SJCRH30 (cell line): ENCODE results near the gene MYMX. TPM values are rescaled to one million over a fixed set of nuclear protein-coding genes. Genes with fewer than 3 reads are reported as not detected.
"Not testable (repeated sequence)": the region's sequence is repeated elsewhere in the genome, so short reads cannot be mapped to it uniquely, and the experiment has no call there.

Experiments used
- DNase-seq, 2 experiments: peaks; one replicate each; pipeline ENCODE4 v3.0.0-alpha.2; 2015 to 2020
- H3K27ac ChIP-seq: fragments of 250-450 bp; sonication (Bioruptor Pico); 2 replicates; pipeline ENCODE4 v1.5.1; 2020; ENCODE audit warnings: mild to moderate bottlenecking, moderate library complexity
- H3K27me3 ChIP-seq: fragments of 250-450 bp; sonication (Bioruptor Pico); 2 replicates; pipeline ENCODE4 v1.5.1; 2020; ENCODE audit warnings: mild to moderate bottlenecking, moderate library complexity
- H3K36me3 ChIP-seq: fragments of 250-450 bp; sonication (Bioruptor Pico); 2 replicates; pipeline ENCODE4 v1.5.1; 2020; ENCODE audit warnings: mild to moderate bottlenecking, moderate library complexity
- H3K4me1 ChIP-seq: fragments of 250-450 bp; sonication (Bioruptor Pico); 2 replicates; pipeline ENCODE4 v1.5.1; 2020; ENCODE audit warnings: mild to moderate bottlenecking, moderate library complexity
- H3K4me3 ChIP-seq: fragments of 250-450 bp; sonication (Bioruptor Pico); 2 replicates; pipeline ENCODE4 v1.5.1; 2020; ENCODE audit warnings: mild to moderate bottlenecking, moderate library complexity
- H3K9me3 ChIP-seq: fragments of 250-450 bp; sonication (Bioruptor Pico); replicated peaks from 2 replicates; pipeline ENCODE4 v1.5.1; 2020; ENCODE audit warnings: mild to moderate bottlenecking, moderate library complexity
- total RNA-seq: library from RNA; depleted of rRNA; stranded (reverse); fragments of >200 nt; shearing (Covaris generic); gene quantifications from 2 replicates; pipeline ENCODE4 v1.2.3, GENCODE V29; 2014

MYMX gene
- total RNA-seq, 1 experiment from 2014 or later: 106 TPM

DNA sequence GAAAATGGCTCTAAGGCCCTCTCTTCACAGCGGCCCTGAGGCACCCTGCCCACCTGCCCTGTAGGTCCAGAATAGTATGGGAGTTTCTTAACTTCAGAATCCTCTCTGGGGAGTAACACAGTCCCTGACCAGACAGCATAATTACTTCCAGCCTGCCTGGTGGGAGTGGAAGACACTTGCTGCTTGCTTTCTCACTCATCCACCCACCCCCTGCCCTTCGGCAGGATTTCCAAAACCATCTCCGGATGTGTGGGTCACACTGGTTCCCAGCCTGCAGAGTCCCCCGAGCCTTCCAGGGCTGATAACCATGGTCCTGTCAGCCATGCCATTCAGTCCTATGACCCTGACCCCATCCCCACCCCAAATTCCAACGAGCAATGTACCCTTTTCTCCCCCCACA, 12.1 kb downstream of the MYMX start:
- Histone ChIP-seq H3K27ac (no peak overlapping the region), H3K4me3 (no peak overlapping the region), H3K4me1 (peaks cover 26% of the 10 kb centered on the region), H3K27me3 (no peaks in the 10 kb centered on the region), H3K36me3 (peaks cover 26% of the 10 kb centered on the region; the same call in 1 of the 2 replicates), H3K9me3 (no peaks in the 10 kb centered on the region)
- DNase-seq: no peak

DNA sequence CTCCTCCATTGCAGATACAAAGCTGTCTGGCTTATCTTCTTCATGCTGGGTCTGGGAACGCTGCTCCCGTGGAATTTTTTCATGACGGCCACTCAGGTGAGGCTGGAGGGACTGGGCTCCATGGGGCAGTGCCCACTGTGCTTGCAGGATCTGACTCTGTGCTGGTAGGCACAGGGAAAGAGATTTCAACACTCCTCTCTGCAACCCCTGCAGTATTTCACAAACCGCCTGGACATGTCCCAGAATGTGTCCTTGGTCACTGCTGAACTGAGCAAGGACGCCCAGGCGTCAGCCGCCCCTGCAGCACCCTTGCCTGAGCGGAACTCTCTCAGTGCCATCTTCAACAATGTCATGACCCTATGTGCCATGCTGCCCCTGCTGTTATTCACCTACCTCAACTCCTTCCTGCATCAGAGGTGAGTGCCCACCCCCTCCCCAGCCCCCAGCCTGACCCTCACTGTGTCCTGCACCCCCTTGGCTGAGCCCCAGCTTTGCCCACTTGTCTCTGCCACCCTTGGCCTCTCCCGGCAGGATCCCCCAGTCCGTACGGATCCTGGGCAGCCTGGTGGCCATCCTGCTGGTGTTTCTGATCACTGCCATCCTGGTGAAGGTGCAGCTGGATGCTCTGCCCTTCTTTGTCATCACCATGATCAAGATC, 12.8 kb downstream of the MYMX start:
- Histone ChIP-seq H3K27ac (no peak overlapping the region), H3K4me1 (peaks cover 24% of the 10 kb centered on the region), H3K27me3 (no peaks in the 10 kb centered on the region), H3K36me3 (peaks cover 29% of the 10 kb centered on the region), H3K9me3 (no peaks in the 10 kb centered on the region), H3K4me3 (no peak overlapping the region)
- no peak for DNase-seq

DNA sequence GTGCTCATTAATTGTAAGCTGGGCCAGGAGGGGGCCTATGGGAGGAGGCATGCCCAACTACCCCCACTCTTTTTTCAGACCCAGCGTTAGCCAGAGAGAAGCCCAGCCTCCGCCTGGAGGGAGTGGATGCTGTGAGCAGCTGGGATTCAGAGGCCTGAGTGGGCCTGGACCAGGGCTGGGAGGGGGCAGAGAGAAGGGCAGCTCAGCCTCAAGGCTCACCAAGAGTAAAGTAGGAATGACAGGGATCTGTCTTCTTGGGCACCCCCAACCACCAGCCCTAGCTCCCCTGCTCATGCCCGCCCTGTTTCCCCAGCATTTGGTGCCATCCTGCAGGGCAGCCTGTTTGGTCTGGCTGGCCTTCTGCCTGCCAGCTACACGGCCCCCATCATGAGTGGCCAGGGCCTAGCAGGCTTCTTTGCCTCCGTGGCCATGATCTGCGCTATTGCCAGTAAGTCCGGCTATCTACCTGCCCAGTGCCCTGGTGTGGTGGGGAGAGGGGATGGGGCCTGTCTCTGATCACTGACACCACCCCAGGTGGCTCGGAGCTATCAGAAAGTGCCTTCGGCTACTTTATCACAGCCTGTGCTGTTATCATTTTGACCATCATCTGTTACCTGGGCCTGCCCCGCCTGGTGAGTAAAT, 13.4 kb downstream of the MYMX start:
- Histone ChIP-seq H3K36me3 (peaks cover 34% of the 10 kb centered on the region), H3K27ac (no peak overlapping the region), H3K27me3 (no peaks in the 10 kb centered on the region), H3K9me3 (no peaks in the 10 kb centered on the region), H3K4me3 (no peak overlapping the region), H3K4me1 (peaks cover 18% of the 10 kb centered on the region)
- DNase-seq: no peak

DNA sequence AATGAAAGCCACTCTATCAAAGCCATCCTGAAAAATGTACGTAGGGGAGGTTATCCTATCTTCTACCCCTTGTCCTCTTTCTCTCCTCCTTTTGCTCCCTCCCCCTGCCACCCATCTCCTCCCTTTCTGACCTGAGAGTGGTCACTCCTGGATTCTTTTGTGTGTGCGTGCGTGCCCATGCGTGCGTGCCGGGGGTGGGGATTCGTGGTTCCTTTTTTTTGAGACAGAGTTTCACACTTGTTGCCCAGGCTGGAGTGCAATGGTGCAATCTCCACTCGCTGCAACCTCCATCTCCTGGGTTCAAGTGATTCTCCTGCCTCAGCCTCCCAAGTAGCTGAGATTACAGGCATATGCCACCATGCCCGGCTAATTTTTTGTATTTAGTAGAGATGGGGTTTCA, 14.7 kb downstream of the MYMX start:
- H3K27me3 ChIP-seq, H3K27ac ChIP-seq, DNase-seq, H3K4me1 ChIP-seq, H3K4me3 ChIP-seq, H3K9me3 ChIP-seq: not testable (repeated sequence)
- H3K36me3 ChIP-seq: peaks cover 34% of the 10 kb centered on the region

DNA sequence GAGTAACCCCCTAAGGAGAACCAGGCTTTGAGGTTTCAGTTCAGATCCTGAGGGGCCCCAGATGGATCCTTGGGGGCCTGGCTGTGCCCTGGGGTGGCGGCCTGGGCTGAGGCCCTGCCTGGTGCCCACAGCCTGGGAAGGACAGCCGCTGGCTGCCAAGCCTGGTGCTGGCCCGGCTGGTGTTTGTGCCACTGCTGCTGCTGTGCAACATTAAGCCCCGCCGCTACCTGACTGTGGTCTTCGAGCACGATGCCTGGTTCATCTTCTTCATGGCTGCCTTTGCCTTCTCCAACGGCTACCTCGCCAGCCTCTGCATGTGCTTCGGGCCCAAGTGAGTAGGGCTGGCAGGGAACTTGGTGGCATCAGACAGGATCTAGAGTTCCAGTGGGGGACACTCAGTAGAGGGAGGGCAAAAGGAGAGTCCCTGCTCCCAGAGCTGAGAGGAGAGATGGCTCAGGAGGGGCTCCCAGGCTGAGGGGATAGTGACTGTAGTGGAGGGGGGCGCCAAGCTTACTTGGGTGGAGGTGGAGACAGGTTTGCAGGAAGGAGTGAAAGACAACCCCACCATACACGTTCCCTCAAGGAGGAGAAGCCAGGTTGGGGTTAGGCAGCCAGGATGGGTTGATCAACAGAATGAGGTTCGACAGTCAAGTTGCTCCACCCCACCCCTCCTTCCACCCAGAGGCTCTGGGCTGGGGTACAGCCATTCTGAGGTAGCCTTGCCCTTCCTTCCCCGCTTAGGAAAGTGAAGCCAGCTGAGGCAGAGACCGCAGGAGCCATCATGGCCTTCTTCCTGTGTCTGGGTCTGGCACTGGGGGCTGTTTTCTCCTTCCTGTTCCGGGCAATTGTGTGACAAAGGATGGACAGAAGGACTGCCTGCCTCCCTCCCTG, 16.2 kb downstream of the MYMX start:
- H3K4me3 ChIP-seq: no peak overlapping the region
- H3K27ac ChIP-seq: no peak overlapping the region
- no peaks in the 10 kb centered on the region for H3K27me3 ChIP-seq
- peaks cover 34% of the 10 kb centered on the region for H3K36me3 ChIP-seq
- peaks cover 6% of the 10 kb centered on the region for H3K4me1 ChIP-seq
- H3K9me3 ChIP-seq: no peaks in the 10 kb centered on the region
- DNase-seq: no peak

DNA sequence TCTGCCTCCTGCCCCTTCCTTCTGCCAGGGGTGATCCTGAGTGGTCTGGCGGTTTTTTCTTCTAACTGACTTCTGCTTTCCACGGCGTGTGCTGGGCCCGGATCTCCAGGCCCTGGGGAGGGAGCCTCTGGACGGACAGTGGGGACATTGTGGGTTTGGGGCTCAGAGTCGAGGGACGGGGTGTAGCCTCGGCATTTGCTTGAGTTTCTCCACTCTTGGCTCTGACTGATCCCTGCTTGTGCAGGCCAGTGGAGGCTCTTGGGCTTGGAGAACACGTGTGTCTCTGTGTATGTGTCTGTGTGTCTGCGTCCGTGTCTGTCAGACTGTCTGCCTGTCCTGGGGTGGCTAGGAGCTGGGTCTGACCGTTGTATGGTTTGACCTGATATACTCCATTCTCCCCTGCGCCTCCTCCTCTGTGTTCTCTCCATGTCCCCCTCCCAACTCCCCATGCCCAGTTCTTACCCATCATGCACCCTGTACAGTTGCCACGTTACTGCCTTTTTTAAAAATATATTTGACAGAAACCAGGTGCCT, 16.9 kb downstream of the MYMX start:
- no peak for DNase-seq
- Histone ChIP-seq H3K36me3 (peaks cover 34% of the 10 kb centered on the region), H3K4me3 (no peak overlapping the region), H3K9me3 (no peaks in the 10 kb centered on the region), H3K27me3 (no peaks in the 10 kb centered on the region), H3K4me1 (peaks cover 6% of the 10 kb centered on the region), H3K27ac (no peak overlapping the region)

DNA sequence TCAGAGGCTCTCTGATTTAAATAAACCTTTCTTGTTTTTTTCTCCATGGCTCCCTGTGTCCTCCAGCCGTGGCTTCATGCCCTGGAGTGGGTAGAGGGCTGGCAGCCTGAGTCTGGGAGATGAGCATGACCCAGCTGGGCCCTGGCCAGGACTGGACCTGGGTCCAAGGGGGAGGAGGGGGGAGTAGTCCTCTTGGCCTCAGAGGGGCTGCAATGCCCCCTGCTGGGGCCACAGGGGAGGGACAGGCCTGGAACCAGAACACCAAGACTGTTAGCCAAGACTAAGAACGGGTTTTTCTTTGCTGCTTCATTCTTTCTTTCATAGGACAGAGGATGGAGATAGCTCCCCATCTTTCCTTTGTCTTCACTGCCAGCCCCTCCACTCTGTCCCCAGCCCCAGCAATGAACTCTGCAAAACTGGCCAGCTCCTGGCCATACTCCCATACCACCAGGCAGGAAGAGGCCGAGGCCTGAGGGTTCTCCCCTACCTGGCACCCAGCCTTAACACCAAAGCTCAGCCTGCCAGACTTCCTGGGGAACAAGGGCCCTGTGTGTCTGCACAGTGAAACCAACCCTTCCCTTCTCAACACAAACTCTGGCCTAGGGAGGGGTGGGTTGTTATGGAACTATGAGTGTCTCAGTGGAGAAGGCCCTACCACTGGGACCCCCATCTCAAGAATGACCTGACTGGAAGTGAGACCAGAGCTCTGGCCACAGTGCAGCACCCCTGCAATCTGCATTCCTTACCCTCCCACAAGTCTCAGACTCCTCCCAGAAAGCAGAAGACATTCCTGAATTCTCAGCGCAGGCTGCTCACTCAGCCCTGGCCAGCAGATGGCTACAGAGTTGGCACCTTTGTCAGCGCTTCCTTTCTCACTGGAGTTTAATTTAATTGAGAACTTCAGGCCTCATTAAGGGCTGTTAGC, 17.6 kb downstream of the MYMX start:
- peaks cover 6% of the 10 kb centered on the region for H3K4me1 ChIP-seq
- no peaks in the 10 kb centered on the region for H3K27me3 ChIP-seq
- H3K4me3 ChIP-seq: no peak overlapping the region
- no peaks in the 10 kb centered on the region for H3K9me3 ChIP-seq
- peaks cover 26% of the 10 kb centered on the region for H3K36me3 ChIP-seq
- no peak overlapping the region for H3K27ac ChIP-seq
- peak; percentile 54 to 68 for DNase-seq

DNA sequence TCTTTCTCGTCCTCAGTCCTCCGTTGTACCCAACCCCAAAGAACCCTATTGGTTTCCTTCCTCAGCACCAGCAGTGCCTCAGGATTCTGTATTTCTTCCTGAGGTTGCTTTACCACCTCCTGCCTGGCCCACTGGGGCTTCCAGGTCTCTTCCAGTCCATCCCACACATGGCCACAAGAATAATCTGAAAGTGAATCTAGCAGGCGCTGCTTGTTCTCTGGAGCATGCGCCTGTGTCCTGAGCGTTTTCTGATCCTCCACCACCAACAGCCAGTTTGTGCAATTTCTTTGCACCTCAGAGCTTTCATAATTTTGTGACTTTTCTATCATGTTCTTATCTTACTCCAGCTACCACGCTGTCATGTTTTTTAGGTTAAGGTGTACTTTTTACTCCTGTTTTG, 18.5 kb downstream of the MYMX start:
- peaks cover 6% of the 10 kb centered on the region for H3K4me1 ChIP-seq
- no peaks in the 10 kb centered on the region for H3K27me3 ChIP-seq
- no peak overlapping the region for H3K4me3 ChIP-seq
- no peak for DNase-seq
- no peak overlapping the region for H3K27ac ChIP-seq
- H3K9me3 ChIP-seq: no peaks in the 10 kb centered on the region
- H3K36me3 ChIP-seq: peaks cover 23% of the 10 kb centered on the region

DNA sequence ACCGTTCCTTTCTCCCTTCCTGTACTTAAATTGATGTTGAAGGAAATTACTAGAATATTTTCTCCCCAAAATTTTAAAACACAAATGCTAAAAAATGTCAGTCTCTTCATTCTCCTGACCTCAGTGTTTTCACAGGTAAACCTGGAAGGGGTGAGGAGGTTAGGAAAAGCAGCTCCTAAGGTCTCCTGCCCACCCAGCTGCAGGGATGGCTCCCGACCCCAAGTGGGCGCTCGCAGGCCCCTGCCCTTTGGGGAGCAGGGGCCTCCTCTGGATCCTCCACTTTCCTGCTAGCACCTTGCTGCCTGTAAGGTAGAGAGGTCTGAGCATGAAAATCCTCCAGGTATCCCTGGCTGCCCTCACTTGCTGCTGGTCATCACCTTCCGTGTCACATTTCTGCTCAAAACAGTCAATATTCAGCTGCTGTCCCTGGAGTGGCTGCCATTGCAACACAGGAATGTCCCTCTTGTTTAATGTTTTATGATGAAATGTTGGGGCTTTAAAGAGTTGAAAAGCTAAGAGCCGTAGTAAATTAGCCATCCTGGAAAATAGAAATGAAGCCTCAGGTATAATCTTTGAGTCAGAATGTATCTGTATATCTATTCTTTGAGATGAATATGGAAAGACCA, 19.3 kb downstream of the MYMX start:
- Histone ChIP-seq H3K36me3 (peaks cover 19% of the 10 kb centered on the region), H3K27ac (no peak overlapping the region), H3K4me3 (no peak overlapping the region), H3K9me3 (no peaks in the 10 kb centered on the region), H3K4me1 (peaks cover 6% of the 10 kb centered on the region), H3K27me3 (no peaks in the 10 kb centered on the region)
- DNase-seq: no peak

DNA sequence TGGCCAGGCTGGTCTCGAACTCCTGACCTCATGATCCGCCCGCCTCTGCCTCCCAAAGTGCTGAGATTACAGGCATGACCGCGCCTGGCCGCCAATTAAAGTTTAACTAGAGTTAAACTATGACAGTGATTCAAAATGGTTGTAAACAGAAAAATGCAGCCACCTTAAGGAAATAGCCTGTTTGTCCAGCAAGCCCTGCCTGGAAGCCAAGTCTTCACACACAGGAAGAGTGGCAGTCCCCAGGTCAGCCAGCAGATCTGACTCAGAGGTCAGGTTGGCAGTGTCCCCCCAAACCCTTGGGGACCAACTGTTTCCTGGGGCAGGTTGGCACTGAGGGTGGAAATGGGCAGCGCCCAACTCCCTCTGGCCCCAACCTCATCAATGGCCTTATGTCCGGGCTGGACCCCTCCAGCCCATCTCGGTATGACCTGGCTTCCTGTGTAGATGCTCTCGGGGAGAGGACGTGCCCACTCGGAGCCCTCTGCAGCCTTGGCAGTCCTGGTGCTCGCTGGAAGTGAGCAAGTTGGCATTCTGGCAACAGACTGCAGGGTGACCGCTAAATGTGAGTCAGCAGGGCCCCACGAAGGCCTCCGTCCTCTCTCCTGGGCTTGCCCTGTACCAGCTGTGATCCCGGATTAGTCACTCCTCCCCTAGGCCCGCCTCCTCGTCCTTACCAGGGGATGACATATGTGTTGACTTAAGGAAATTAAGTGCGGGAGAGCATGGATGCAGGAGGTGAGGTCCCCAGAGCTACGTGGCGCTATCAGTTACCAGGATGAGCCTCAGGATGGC, 20.5 kb downstream of the MYMX start:
- Histone ChIP-seq H3K27me3 (no peaks in the 10 kb centered on the region), H3K27ac (peak overlapping the region; percentile 75), H3K4me1 (peaks cover 6% of the 10 kb centered on the region), H3K36me3 (peaks cover 14% of the 10 kb centered on the region), H3K9me3 (no peaks in the 10 kb centered on the region), H3K4me3 (peak overlapping the region; percentile 55)
- DNase-seq: peak; percentile 94

DNA sequence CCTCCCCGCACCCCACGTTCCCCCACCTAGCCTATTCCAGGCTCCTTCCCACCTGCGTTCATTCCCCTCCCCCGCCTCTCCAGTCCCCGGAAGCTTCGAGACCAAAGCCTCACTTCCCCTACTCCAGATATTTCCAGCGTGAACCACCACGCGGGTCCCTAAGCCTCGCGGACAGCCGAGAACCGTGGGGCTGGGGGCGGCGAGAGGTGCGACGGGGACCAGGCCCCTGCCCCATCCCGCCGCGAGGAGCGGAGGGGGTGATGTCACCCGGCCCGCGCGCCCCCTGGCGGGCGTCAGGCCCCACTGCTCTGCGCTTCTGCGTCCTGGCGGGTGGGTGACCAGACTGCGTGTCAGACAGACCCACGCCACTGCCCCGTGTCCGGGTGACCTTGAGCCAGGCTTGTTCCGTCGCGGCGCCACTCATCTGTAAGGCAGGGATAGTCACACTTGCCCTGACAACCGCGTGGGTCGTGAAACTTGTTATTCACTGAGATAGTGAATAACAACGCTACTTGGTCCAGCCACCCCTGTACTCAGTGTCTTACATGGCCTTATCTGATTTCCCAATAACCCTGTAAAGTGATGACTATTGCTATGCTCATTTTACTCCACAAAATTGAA, 21.2 kb downstream of the MYMX start:
- peak; percentile 70 to 79 for DNase-seq
- Histone ChIP-seq H3K27ac (peak overlapping the region; percentile 75), H3K4me1 (peaks cover 6% of the 10 kb centered on the region), H3K27me3 (no peaks in the 10 kb centered on the region), H3K36me3 (peaks cover 10% of the 10 kb centered on the region; the same call in 1 of the 2 replicates), H3K4me3 (peak overlapping the region; percentile 55), H3K9me3 (no peaks in the 10 kb centered on the region)

DNA sequence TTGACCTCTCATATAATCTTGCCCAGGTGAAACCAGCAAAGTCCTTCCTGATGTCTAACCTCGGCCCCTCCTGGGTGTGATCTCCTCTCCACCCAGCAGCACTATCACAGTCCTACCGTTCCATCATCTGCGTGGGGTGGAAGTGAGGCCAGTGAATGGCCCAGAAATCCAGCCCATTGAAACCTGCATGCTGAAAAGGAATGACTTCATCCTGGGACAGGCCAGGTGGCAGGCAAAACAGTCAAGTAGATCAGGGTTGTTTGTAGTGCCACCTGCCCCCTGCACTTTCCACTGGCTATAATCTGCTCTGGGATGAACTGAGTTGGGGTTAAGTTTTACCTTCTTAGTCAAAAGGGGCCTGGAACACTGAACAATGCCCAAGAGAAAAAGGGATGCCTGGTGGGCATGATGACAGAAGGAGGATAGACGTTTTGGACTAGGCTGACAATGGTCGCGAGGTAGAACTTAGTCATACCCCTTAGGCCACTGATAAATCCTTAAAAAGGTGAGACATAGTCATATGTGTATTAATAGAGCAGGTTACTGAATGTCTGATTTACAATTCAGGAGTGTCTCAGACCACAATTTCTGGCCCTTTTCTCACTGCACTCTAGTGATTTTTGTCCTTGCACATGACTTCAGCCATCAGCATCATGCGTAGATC, 22.1 kb downstream of the MYMX start:
- DNase-seq: no peak
- Histone ChIP-seq H3K27me3 (no peaks in the 10 kb centered on the region), H3K9me3 (no peaks in the 10 kb centered on the region)

More for the DNA sequence above, 22.1 kb downstream of the MYMX start:
- Histone ChIP-seq H3K4me3 (no peak overlapping the region), H3K27ac (no peak overlapping the region), H3K4me1 (peaks cover 6% of the 10 kb centered on the region), H3K36me3 (peaks cover 7% of the 10 kb centered on the region; the same call in 1 of the 2 replicates)
